ENCODE data around the gene CLDN1. TPM values are rescaled to one million over a fixed set of nuclear protein-coding genes. Genes with fewer than 3 reads are reported as not detected.

The CLDN1 gene
- polyA plus RNA-seq, 1 donor from 2014 or later, result 1.3 TPM

- no peak for TF ChIP-seq EZH2 (IDR thresholded peaks at IDR 0.05; ENCODE audit: borderline replicate concordance, insufficient read depth, low read length, poor library complexity, severe bottlenecking)
- TF ChIP-seq EP300 (conservative IDR thresholded peaks at IDR 0.05; ENCODE audit: poor library complexity, severe bottlenecking), result no peak
- TF ChIP-seq TAF1 (IDR thresholded peaks at IDR 0.05; ENCODE audit: low read depth), result no peak
- TF ChIP-seq MXI1 (conservative IDR thresholded peaks at IDR 0.05; ENCODE audit: poor library complexity, severe bottlenecking), result no peak
- TF ChIP-seq, protein P1, sequence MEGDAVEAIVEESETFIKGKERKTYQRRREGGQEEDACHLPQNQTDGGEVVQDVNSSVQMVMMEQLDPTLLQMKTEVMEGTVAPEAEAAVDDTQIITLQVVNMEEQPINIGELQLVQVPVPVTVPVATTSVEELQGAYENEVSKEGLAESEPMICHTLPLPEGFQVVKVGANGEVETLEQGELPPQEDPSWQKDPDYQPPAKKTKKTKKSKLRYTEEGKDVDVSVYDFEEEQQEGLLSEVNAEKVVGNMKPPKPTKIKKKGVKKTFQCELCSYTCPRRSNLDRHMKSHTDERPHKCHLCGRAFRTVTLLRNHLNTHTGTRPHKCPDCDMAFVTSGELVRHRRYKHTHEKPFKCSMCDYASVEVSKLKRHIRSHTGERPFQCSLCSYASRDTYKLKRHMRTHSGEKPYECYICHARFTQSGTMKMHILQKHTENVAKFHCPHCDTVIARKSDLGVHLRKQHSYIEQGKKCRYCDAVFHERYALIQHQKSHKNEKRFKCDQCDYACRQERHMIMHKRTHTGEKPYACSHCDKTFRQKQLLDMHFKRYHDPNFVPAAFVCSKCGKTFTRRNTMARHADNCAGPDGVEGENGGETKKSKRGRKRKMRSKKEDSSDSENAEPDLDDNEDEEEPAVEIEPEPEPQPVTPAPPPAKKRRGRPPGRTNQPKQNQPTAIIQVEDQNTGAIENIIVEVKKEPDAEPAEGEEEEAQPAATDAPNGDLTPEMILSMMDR (IDR thresholded peaks at IDR 0.05; ENCODE audit: poor library complexity, severe bottlenecking), result no peak
- no peak for TF ChIP-seq SMC3 (conservative IDR thresholded peaks at IDR 0.05; ENCODE audit: poor library complexity)
- TF ChIP-seq POLR2AphosphoS5 (IDR thresholded peaks at IDR 0.05), result no peak
- no peak for TF ChIP-seq RAD21 (conservative IDR thresholded peaks at IDR 0.05)
- TF ChIP-seq REST (IDR thresholded peaks at IDR 0.05; ENCODE audit: borderline replicate concordance), result no peak
- H3K27me3 ChIP-seq (ENCODE audit: insufficient read depth, low read depth, low read length), result no peaks in the 10 kb centered on the region
- no peaks in the 10 kb centered on the region for H3K9me3 ChIP-seq (ENCODE audit: low read length)
These were observed 38.0 kb upstream of the CLDN1 start for GRCh38 chr3:190360228-190360627.

DNA sequence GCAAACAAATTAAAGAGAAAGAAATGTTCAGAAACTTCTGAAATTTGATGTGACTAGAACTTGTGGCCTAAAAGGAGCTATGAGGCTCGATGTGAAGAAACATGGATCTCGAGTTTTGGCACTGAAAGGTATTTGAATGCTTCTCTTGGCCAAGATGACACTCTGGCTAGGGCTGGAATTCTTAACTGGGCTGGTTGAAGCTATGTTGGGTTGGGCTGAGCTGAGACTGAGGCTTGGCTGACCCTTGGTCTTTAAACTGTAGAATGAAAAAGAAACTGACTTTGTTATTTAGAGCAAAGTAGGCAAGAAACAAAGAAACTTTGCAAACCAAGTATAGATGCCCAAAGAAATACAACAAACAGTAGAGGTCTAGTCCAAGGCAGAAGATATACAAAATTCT lies 37.6 kb upstream of the CLDN1 start:
- no peaks in the 10 kb centered on the region for H4K20me1 ChIP-seq (ENCODE audit: insufficient read depth)
- no peak overlapping the region for H2AFZ ChIP-seq (ENCODE audit: low read depth, low read length)
- no peak overlapping the region for H3K27ac ChIP-seq (ENCODE audit: low read length)
- H3F3A ChIP-seq (ENCODE audit: insufficient read depth, low read length, poor library complexity, severe bottlenecking), result no peaks in the 10 kb centered on the region
- H3K9me2 ChIP-seq (ENCODE audit: insufficient read depth, low read length), result no peaks in the 10 kb centered on the region
- no peak overlapping the region for H3K4me2 ChIP-seq (ENCODE audit: low read length)
- H3K27me3 ChIP-seq (ENCODE audit: insufficient read depth, low read depth, low read length), result no peaks in the 10 kb centered on the region
- no peaks in the 10 kb centered on the region for H3K9me3 ChIP-seq (ENCODE audit: low read length)
- no peak overlapping the region for H3K4me3 ChIP-seq (ENCODE audit: low read length)
- no peak for TF ChIP-seq EZH2 (IDR thresholded peaks at IDR 0.05; ENCODE audit: borderline replicate concordance, insufficient read depth, low read length, poor library complexity, severe bottlenecking)
- no peak for TF ChIP-seq RAD21 (conservative IDR thresholded peaks at IDR 0.05)
- TF ChIP-seq EP300 (conservative IDR thresholded peaks at IDR 0.05; ENCODE audit: poor library complexity, severe bottlenecking), result no peak
- no peak for TF ChIP-seq TAF1 (IDR thresholded peaks at IDR 0.05; ENCODE audit: low read depth)
- TF ChIP-seq MXI1 (conservative IDR thresholded peaks at IDR 0.05; ENCODE audit: poor library complexity, severe bottlenecking), result no peak
- TF ChIP-seq SMC3 (conservative IDR thresholded peaks at IDR 0.05; ENCODE audit: poor library complexity), result no peak
- TF ChIP-seq POLR2AphosphoS5 (IDR thresholded peaks at IDR 0.05), result no peak
- TF ChIP-seq, protein P1 (IDR thresholded peaks at IDR 0.05; ENCODE audit: poor library complexity, severe bottlenecking), result no peak
- TF ChIP-seq REST (IDR thresholded peaks at IDR 0.05; ENCODE audit: borderline replicate concordance), result no peak
- H3K79me2 ChIP-seq (replicated peaks; ENCODE audit: insufficient read depth, low read length), result no peaks in the 10 kb centered on the region
- no peaks in the 10 kb centered on the region for H3K36me3 ChIP-seq (ENCODE audit: insufficient read depth, low read length)
- no peak overlapping the region for H3K9ac ChIP-seq (ENCODE audit: low read length)

More at GRCh38 chr3:190360228-190360627, 38.0 kb upstream of the CLDN1 start:
- Histone ChIP-seq H3K9ac (ENCODE audit: low read length) (no peak overlapping the region), H3K27ac (ENCODE audit: low read length) (no peak overlapping the region), H3K4me2 (ENCODE audit: low read length) (no peak overlapping the region), H3K36me3 (ENCODE audit: insufficient read depth, low read length) (no peaks in the 10 kb centered on the region), H3F3A (ENCODE audit: insufficient read depth, low read length, poor library complexity, severe bottlenecking) (no peaks in the 10 kb centered on the region), H3K9me2 (ENCODE audit: insufficient read depth, low read length) (no peaks in the 10 kb centered on the region), H4K20me1 (ENCODE audit: insufficient read depth) (no peaks in the 10 kb centered on the region), H2AFZ (ENCODE audit: low read depth, low read length) (no peak overlapping the region), H3K79me2 (replicated peaks; ENCODE audit: insufficient read depth, low read length) (no peaks in the 10 kb centered on the region), H3K4me3 (ENCODE audit: low read length) (no peak overlapping the region)
